GM21447 (cell line): ENCODE data around the gene DMD.
"Not testable (repeated sequence)": the region's sequence is repeated elsewhere in the genome, so short reads cannot be mapped to it uniquely, and the experiment has no call there.

Source experiments
- ATAC-seq: cut with Tn5 transposase; IDR thresholded peaks from one replicate; pipeline ENCODE4 v1.9.1; 2021; ENCODE audit not compliant: unreplicated experiment

Gene DMD

DNA sequence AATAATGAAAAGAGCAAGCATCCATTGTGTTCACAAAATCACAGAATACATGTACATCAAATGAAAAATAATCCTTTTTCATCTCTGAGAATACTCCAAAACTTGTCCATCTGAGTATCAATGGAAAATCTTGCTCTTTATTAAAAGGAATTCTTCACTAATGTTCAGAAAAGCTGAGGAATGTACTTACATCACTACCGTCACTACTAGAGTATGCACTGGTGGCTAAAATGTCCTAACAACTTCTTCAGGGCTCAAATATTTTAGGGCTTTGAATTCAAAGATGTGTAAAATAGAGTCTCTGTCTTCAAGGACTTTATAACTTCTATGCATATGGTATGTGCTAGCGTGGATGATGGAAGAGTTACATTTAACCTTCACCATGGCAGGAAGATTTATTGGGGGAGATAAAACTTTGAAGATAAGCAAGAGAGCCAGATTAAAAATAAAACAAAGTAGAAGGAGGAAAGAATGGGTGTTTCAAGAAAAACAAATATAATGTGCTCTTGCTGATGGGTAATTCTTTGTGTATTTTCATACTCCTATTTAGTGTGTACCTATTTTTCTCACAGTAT is 55.1 kb downstream of the DMD start:
- no peak for ATAC-seq

DNA sequence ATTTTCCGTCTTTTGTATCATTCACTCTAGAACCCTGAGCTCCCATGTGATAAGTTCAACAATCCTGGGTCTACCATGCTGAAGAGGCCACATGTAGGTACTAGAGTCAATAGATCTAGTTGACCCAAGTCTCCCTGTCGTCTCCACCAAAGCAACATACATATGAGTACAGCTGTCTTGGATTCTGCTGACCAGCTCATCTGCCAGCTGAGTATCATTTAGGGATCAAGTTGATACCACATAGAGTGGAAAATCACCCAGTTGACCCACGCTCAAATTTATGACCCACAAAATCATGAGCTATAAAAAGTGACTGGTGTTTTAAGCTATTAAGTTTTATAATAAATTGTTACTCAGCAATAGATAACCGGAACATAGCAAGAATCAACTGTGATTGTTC is 61.8 kb downstream of the DMD start:
- no peak for ATAC-seq

DNA sequence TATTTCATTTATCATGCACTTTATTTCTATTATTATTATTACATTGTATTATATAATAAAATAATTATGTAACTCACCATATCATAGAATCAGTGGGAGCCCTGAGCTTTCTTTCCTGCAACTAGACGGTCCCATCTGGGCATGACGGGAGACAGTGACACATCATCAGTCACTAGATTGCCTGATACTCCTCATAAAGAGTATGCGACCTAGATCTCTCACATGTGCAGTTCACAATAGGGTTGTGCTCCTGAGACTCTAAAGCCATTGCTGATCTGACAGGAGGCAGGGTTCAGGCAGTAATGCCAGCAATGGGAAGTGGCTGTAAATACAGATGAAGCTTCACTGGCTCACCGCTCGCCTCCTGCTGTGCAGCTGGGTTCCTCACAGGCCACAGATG is 62.3 kb downstream of the DMD start:
- ATAC-seq = no peak

DNA sequence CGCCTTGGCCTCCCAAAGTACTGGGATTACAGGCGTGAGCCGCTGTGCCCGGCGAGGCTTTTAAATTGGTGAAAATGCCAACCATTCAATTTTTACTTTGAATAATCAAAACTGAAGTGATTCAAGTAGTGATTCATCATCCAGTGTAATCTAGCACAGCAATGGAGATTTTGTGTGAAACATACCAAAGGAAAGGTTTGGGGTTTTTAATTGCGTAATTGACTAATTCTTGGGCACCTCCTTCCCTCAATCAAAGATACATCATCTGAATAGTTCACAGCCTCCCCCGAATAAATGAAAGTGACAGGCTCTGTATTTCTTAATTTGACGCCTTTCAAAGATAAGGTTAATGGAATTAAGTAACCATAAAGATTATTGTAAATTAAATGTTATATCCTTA is 69.0 kb downstream of the DMD start:
- ATAC-seq = no peak

DNA sequence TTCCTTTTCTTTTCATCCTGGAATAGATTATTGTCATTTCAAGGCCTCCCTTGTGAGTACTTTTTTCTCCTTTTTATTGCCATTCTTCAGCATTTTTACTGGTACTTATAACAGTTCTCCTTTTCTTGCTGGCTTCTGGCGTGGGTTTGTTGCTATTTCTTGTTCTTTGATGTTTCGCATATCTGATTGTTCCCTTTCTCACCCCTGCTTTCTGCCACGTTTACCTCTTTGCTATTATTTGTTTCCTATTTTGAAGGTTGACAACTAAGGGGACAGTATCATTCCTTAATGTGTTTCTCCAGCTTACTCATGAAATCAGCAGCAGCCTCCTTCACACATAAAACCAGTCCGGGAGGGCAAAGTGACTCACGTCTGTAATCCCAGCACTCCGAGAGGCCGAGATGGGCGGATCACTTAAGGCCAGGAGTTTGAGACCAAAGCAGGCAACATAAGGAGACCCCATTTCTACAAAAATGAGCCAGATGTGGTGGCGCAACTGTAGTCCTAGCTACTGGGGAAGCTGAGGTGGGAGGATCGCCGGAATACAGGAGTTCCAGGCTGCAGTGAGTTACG is 72.6 kb downstream of the DMD start:
- ATAC-seq = no peak

DNA sequence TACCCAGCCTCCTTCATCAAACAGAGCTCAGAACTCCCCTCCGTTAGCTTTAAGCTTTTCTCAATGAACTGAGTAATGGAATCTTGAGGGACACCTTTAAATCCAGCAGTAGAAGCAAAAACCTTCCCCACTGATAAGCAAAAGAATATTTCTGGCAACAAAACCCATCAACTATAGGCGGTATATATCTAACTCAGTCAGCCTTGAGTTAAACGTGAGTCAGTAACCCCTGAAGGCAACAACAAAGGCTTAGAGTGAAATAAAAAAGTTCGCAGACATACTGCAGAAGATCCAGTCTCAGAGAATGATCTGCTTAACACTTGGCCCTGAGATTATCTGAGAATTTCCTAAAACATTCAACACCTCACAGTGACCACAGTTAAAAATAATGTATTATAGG is 77.2 kb downstream of the DMD start:
- no peak for ATAC-seq

DNA sequence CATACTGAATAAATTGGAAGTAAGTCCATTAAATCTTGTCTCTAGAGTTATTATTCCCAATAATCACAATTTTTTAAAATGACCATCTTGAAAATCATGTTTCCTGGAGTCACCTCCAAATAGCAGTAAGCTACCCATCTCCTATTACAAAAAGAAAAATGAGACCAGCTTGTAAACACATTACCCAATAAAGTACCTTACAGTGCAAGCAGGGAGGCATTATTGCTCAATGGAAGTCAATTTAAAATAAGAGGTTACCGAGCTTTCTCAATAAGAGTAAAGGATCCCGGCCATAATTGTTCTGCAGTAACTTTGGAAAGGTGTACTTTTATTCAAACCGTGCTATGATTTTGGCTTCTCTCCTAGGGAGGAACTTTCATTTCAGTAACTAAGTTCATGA is 78.0 kb downstream of the DMD start:
- no peak for ATAC-seq

DNA sequence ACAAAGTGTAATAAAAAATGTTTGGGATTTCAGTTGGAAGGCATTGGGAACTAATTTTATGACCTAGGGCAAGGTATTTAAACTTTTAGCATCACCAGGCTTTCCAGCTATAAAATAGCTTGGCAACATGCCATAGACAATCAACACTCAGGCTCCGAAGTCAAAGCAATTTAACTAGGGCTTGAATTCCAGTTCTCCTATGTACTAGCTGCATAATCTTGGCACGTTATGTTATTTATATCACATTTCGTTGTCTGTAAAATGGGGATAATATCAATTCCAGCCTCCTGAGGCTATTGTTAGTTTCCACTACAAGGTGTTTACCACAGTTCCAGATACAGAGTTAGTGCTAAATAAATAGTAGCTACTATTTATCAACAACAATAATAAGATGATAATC is 78.8 kb downstream of the DMD start:
- ATAC-seq = no peak

DNA sequence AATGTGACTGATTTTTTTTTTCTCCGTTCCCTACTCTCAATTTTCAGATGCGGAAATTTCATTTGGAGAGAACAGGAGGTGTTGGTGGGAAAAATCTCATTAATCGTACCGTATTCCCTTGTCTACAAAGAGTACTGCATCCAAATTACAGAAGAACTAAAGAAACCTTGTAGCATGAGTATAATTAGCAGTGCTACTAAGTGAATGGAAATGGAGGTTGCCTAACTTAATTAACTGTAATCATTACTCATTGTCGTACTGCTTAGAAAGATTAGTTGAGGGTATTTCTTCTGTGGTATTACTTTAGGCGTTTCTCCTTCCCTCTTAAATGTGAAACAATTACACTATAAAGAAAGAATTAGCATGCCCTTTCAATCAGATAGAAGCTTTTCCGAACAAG is 81.7 kb downstream of the DMD start:
- no peak for ATAC-seq

DNA sequence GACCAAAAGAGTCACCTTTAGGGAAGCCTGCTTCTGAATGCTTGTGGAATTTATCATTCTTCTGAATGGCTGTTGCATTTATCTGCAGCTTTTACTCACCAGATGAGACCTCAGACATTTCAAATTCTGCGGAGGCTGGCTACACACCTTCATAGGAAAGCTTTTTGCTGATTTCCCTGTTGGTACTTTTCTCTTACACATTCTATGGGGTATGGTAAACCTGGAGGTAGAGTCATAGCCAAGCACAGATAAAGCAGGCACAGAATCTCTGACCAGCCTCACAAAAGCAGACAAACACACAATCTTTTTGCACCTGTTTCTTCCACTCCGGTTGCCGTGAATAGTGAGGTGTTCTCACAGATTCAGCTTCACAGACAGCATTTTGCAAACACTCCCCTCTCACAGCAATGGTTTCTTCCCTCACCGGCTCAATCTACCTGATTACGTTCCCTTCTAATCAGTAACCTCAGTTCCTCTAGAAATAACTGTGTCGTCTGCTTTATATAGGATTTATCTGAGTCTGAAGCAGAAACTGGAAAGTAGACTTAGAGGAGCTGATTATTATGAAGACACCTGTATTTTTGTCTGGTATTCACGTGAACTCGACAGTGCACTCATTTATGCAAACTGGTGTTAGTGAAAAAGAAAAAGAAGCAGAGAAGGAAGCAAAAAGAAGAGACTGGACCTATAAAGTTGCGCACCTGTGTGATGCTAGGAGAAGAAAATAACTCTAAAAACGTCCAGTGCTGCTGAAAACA is 83.1 kb downstream of the DMD start:
- no peak for ATAC-seq

DNA sequence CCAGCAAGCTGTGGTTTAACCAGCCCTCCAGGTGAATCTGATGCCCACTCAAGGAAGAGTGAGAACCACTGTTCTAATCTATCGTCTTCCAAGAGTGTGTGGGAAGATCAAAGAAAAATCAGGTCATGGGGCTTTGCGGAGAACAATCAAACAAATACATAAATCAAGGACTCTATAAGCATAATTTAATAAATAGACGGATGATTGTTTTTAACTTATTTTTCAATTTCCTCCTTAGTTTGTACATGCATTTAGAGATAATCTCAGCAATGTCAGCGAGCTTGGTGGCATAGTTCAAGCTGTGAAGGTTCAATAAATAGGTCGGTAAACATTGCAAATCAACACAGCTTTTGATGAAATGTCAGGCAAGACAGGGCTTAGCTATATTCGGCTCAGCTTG is 84.9 kb downstream of the DMD start:
- no peak for ATAC-seq

DNA sequence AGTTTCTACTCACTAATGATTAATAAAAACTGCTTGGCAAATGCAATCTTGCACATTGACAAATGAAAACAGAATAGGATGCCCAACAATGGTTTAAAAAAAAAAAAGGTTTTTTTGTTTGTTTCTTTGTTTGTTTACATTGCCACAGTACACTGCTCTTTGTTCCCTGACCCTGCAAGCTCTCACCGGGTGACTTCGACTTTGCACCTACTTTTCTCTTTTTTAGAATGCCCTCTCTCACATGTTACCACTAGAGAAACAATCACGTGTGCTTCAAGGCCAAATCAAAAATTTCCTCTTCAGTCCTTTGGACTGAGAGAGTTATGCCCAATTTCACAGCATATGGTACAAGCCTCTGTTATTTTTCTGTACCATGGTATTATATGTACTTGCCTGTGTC is 101.5 kb downstream of the DMD start:
- ATAC-seq = no peak

DNA sequence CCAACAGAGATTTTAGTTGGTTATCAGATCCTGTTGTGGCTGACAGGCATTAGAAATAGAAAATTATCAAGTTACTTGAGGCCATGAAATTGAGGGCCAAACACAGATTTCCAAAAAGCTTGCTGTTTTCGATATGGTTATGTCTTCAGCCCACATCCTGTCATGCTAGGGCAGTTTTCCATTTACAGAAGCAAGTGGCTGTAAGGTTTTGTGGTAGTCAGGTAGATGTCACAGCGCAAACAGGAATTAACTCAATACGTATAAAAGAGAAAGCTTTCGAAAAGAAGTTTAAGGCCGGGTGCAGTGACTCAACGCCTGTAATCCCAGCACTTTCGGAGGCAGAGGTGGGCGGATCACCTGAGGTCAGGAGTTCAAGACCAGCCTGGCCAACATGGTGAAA is 104.6 kb downstream of the DMD start:
- ATAC-seq = no peak

DNA sequence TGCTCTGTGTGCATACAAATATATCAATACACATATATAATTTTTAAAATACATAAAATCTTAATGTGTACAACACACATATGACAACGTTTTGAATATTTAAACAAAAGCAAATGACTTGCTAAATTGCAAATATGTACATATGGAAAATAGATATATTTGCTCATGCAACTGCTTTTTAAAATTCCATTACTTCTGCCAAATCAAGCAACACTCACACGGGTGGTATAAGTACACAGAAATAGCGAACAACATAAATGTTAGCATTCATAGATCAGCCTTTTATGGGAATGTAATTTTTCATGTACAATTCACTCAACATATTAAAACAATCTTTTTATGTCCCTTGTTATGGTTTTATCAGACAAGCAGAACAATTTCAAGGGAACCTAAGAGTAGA is 116.3 kb downstream of the DMD start:
- ATAC-seq = no peak

DNA sequence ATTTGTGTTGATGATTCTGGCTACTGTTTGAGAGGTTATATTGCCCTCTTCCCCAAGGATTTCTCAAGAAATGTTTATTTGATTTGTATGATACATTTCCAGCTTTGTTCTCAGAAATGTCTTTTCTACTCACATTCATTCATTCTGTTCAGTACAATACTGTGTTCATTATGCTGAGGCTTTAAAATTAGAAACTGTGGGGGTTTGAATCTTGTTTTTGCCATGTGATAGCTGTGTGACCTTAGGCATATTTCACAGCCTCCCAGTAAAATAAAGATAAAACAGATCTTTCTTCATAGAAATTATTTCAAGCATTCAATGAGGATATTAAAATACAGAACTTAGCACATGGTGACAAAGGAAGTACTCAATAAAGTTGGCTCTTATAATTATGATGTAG is 123.9 kb downstream of the DMD start:
- ATAC-seq = no peak

DNA sequence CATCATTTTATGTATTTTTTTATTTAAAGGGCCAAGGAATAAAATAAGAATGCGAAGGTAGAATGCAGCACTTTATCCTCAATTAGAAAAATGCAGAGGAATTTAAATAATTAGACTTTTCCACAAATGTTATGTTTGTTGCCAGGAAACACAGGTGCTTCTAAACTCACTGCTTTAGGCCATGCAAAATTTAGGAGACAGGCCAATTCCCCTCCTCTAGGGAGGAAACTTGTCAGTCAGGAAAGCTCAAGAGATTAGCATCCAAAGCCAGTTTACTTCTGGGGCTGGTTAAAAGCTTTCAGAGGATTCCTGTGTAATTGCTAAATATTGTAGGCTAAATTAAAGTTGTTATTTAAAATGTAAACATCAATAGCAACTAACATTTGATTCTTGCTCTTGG is 124.5 kb downstream of the DMD start:
- ATAC-seq = no peak

DNA sequence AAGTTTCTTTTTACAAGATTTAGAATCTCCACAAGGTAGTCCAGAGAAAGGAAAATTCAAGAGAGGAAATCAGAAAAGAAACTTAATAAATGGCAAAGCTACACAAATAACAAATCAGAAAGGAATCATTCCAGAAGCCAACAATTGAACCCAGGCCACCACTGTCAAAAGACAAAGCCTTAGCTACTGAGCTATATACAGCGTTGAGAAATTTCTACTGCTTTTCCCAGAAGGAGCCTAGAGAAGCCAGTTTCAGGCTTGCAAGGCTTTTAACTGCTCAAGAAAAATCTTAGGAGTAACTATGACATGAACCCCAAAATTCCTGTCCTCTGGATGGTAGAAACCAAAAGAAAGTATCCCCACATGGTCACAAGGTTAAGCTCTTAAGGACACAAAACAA is 129.0 kb downstream of the DMD start:
- ATAC-seq = no peak

DNA sequence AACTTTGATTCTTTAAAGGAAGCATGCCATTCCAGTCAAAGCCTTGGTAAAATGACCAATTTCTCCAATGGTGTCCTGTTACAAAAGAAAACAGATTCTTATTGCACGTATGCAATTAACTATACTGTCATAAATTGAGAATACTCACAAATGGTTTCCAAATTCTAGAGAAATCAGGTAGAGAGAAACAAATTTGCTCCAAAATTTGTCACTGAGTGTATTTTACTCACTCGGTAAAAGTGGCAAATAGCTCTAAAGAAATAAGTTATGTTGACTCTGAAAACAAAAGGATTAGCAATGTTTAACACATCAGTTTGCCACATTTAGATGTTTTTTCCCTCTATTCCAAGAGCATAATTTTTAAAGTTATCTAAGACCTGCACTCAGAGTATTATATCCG is 133.1 kb downstream of the DMD start:
- no peak for ATAC-seq

DNA sequence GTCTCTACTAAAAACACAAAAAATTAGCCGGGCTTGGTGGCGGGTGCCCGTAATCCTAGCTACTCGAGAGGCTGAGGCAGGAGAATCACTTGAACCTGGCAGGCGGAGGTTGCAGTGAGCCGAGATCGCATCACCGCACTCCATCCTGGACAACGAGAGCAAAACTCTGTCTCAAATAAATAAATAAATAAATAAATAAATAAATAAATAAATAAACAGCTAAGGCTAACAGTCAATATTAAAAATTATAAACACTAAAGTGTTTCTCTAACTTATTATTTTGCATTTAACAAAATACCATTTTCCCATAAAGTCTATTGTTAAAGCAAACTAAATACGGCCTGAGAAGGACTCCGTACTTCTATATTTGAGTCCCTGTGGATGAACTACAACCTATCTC is 137.7 kb downstream of the DMD start:
- ATAC-seq = not testable (repeated sequence)

DNA sequence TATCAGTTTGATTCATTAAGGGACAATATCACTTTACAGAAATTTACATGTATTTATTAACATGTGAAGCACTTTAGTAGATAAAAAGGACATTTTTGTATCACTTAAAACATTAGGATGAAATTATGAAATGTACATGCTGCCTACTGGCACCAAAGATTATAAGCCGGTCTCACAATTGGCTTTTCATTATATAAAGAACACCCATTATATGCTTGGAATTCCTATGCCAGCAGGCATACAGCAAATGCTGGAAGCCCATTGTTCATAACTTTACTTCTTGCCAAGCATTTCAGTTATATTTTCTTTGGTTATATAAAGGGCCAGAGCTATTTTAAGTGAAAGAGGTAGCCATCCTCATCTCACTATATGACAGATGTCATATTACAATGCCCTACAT is 145.9 kb downstream of the DMD start:
- no peak for ATAC-seq

DNA sequence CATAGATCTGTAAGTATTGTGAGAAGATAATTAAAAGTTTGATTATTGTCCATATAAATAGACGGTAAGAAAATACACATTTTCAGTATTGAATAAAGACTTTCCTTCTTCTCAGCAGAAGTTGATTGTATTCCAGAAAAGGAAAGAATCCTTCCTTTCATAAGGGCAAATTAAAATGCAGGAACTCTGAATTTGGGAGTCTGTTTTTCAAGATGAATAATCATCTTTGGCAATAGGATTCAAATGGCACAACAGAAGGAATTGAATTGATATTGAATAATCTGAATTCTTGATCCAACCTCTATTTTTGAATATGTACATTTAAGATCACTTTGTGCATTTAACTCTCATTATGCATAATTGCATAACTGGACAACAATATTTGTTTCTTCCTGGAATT is 149.3 kb downstream of the DMD start:
- no peak for ATAC-seq

DNA sequence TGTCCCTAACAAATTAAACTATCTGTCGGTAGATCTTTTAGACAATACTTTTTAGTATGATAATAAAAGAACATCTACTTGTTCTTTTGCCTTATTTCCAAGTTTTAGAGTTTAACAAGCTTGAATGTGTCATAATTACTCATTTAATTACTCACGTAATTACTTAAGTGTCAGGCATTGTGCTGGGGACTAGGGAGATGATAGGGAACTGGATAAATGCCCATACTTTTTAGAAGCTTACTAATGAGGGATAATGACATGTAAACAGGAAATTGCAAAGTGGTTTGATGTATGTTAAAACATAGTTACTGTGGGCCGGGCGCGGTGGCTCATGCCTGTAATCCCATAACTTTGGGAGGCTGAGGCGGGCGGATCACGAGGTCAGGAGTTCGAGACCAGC is 158.3 kb downstream of the DMD start:
- no peak for ATAC-seq

DNA sequence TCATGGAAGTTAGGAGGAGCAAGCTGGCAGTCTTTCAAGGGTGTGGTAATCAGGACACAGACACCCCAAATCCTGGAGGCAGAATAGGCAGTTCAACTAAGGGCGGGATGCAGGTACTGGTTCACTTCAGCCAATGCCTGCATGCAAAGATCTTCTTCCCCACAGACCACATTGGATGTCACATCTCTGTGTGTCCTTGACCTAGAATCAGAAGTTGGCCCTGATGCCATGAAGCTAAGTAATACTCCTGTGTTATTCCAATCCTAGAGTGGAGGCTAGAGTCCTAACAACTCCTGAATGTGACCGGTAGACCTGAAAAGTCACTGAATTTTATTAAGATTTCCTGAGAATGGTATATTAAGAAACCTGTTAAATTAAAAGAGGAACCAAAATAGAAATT is 165.5 kb downstream of the DMD start:
- ATAC-seq = no peak
